Upper lobe of left lung (tissue), 6 donors: ENCODE results near the gene TGM4. TPM values are rescaled to one million over a fixed set of nuclear protein-coding genes. Genes with fewer than 3 reads are reported as not detected.

Source experiments
- ATAC-seq, 2 donors: fragments of 200-7000 bp; cut with Tn5 transposase; one replicate each; pipeline ENCODE4 v1.9.1; 2022; ENCODE audit warnings: mild to moderate bottlenecking in 2 of 2, moderate library complexity in 2 of 2; ENCODE audit not compliant: low FRiP score in 2 of 2
- DNase-seq, 2 donors: peaks; one replicate each; pipeline ENCODE4 v3.0.0-alpha.2; 2019 to 2020
- H3K27ac ChIP-seq, 4 donors: fragments of 200-600 bp; sonication (generic); one replicate each; pipeline ENCODE4 v1.5.1; 2016 to 2019
- H3K27me3 ChIP-seq, 4 donors: fragments of 200-600 bp; sonication (generic); one replicate each; pipeline ENCODE4 v1.5.1; 2017 to 2019
- H3K36me3 ChIP-seq, 4 donors: fragments of 200-600 bp; sonication (generic); one replicate each; pipeline ENCODE4 v1.5.1; 2016 to 2019
- H3K4me1 ChIP-seq, 4 donors: fragments of 200-600 bp; sonication (generic); one replicate each; pipeline ENCODE4 v1.5.1; 2018 to 2019
- H3K4me3 ChIP-seq, 4 donors: fragments of 200-600 bp; sonication (generic); one replicate each; pipeline ENCODE4 v1.5.1; 2017 to 2019; ENCODE audit warnings: mild to moderate bottlenecking in 2 of 4, moderate library complexity in 1 of 4
- H3K9me3 ChIP-seq, 4 donors: fragments of 200-600 bp; sonication (generic); one replicate each; pipeline ENCODE4 v1.5.1; 2018 to 2019
- CTCF ChIP-seq, 6 experiments: fragments of 450-650 bp in 4 of 6; fragments of 200-600 bp in 2 of 6; sonication (generic) in 2 of 6; IDR thresholded peaks; one replicate each; pipeline ENCODE4 v1.5.1; 2016 to 2019; ENCODE audit warnings: antibody characterized with exemption in 6 of 6
- EP300 ChIP-seq, 4 donors: sonication (generic); formaldehyde crosslinking; IDR thresholded peaks; one replicate each; pipeline ENCODE4 v1.5.1; 2017; ENCODE audit warnings: antibody characterized with exemption in 4 of 4, control low read depth in 2 of 4
- POLR2A ChIP-seq, 4 donors: fragments of 450-650 bp; IDR thresholded peaks; one replicate each; pipeline ENCODE4 v1.5.1; 2016 to 2017; ENCODE audit warnings: antibody characterized with exemption in 4 of 4, mild to moderate bottlenecking in 2 of 4
- POLR2AphosphoS5 ChIP-seq, 2 donors: sonication (generic); formaldehyde crosslinking; IDR thresholded peaks; one replicate each; pipeline ENCODE4 v1.5.1; 2017; ENCODE audit warnings: antibody characterized with exemption in 2 of 2
- WGBS, 2 donors: methylation state at CpG; one replicate each; pipeline ENCODE4 v1.1.5; 2017 to 2018; 5-methylcytosine and 5-hydroxymethylcytosine counted together
- total RNA-seq, 6 donors: library from RNA; depleted of rRNA in 4 of 6; stranded (reverse); fragments of >200 nt in 4 of 6; gene quantifications; one replicate each; pipeline versions ENCODE4 v1.1.0 to v1.2.1, GENCODE V29; 2016 to 2021
- donor health status: DM: no; HTN: no; CAD: no; lungs with moderate emphysema.
- donor health status: DM: no; HTN: yes; CAD: no; lungs with severe emphysema.

TGM4 gene
- total RNA-seq, 6 donors from 2014 or later, result not detected

DNA sequence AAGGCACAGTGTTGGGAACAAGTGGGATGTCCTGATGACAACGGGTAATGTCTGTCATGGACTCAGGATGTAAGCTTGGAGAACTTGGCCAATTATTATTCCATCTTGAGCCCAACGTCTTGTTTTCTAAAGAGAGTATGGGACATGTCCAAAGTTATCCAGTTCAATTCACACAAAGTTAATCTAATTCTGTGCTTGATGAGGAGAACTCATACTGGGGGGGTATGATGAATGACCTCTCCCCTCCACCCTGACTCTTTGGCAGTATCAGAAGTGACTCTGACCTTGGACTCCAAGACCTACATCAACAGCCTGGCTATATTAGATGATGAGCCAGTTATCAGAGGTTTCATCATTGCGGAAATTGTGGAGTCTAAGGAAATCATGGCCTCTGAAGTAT lies 36.3 kb downstream of the TGM4 start:
- WGBS, 2 donors, result 84 to 92% methylated on average over 3 of the region's 3 CpGs

DNA sequence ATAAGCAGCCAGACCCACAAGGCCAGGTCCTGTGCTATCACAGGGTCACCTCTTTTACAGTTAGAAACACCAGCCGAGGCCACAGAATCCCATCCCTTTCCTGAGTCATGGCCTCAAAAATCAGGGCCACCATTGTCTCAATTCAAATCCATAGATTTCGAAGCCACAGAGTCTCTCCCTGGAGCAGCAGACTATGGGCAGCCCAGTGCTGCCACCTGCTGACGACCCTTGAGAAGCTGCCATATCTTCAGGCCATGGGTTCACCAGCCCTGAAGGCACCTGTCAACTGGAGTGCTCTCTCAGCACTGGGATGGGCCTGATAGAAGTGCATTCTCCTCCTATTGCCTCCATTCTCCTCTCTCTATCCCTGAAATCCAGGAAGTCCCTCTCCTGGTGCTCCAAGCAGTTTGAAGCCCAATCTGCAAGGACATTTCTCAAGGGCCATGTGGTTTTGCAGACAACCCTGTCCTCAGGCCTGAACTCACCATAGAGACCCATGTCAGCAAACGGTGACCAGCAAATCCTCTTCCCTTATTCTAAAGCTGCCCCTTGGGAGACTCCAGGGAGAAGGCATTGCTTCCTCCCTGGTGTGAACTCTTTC lies 39.6 kb downstream of the TGM4 start:
- no peak for TF ChIP-seq POLR2AphosphoS5 (IDR thresholded peaks at IDR 0.05)
- peak; percentile 44 to 82 (median 75) for TF ChIP-seq CTCF (IDR thresholded peaks at IDR 0.05)
- ATAC-seq, result peak; percentile 79 to 81
- peak in 1 of 2 donors; percentile 74 for DNase-seq
- peaks cover 0 to 20% (median 0%) of the 10 kb centered on the region in 4 donors for H3K4me1 ChIP-seq
- H3K36me3 ChIP-seq, result peaks cover 0 to 20% (median 12%) of the 10 kb centered on the region in 4 donors
- WGBS, 2 donors, result 26 to 30% methylated on average over 3 to 4 of the region's 4 CpGs
- H3K27me3 ChIP-seq, result no peaks in the 10 kb centered on the region
- no peaks in the 10 kb centered on the region for H3K9me3 ChIP-seq
- no peak overlapping the region for H3K27ac ChIP-seq
- H3K4me3 ChIP-seq, result no peak overlapping the region

More for the DNA sequence above, 36.3 kb downstream of the TGM4 start:
- Histone ChIP-seq H3K27me3 (no peaks in the 10 kb centered on the region), H3K27ac (no peak overlapping the region), H3K36me3 (no peaks in the 10 kb centered on the region), H3K4me1 (peaks cover 0 to 13% (median 0%) of the 10 kb centered on the region in 4 donors), H3K9me3 (no peaks in the 10 kb centered on the region), H3K4me3 (no peak overlapping the region)
- DNase-seq, result no peak
- TF ChIP-seq EP300 (IDR thresholded peaks at IDR 0.05) (no peak), POLR2AphosphoS5 (IDR thresholded peaks at IDR 0.05) (no peak), CTCF (IDR thresholded peaks at IDR 0.05) (no peak), POLR2A (IDR thresholded peaks at IDR 0.05) (no peak)
- no peak for ATAC-seq

- Histone ChIP-seq H3K4me1 (peaks cover 0 to 21% (median 0%) of the 10 kb centered on the region in 4 donors), H3K4me3 (no peak overlapping the region), H3K9me3 (no peaks in the 10 kb centered on the region), H3K27me3 (no peaks in the 10 kb centered on the region), H3K27ac (no peak overlapping the region), H3K36me3 (peaks cover 0 to 20% (median 15%) of the 10 kb centered on the region in 4 donors)
- TF ChIP-seq POLR2A (IDR thresholded peaks at IDR 0.05) (no peak), CTCF (IDR thresholded peaks at IDR 0.05) (peak in 4 of 6 experiments; percentile 16 to 43 (median 30))
- ATAC-seq (peak; percentile 48 to 59), DNase-seq (peak in 1 of 2 donors; percentile 51)
- 46 to 68% methylated on average over 4 of the region's 4 CpGs for WGBS, 2 donors
These were observed 40.5 kb downstream of the TGM4 start for GRCh38 chr3:44914936-44915335.

DNA sequence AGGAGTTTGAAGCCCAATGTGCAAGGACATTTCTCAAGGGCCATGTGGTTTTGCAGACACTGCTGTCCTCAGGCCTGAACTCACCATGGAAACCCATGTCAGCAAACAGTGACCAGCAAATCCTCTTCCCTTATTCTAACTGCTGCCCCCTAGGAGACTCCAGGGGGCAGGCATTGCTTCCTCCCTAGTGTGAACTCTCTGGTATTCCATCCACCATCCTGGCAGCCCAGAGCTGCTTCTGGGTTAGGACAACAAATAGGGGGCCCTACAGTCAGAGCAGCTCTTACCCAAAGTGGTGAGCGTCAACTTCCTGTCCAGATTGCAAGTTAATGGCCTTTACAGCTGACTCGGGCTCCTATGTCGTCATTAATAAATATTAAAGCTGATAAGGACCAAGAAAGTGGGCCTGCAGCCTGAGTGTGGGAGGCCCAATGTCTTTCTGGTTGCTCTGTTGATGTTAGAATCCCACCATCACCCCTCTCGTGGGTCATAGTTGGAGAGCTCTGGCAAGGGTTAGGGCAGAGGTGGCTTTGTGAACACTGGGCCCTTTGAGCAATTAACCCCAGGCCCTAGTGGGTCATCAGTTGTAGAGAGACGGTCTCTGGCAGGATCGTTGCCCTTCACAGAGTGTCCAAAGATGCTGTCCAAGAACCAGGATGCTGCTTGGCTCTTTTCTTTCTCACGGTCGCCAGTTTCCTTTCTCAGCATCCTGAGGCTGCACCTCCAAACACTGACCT lies 41.5 kb downstream of the TGM4 start:
- no peaks in the 10 kb centered on the region for H3K9me3 ChIP-seq
- peaks cover 0 to 24% (median 16%) of the 10 kb centered on the region in 4 donors for H3K36me3 ChIP-seq
- 65 to 82% methylated on average over 6 to 8 of the region's 8 CpGs for WGBS, 2 donors
- TF ChIP-seq POLR2A (IDR thresholded peaks at IDR 0.05) (no peak), EP300 (IDR thresholded peaks at IDR 0.05) (no peak), CTCF (IDR thresholded peaks at IDR 0.05) (no peak), POLR2AphosphoS5 (IDR thresholded peaks at IDR 0.05) (no peak)
- DNase-seq, result no peak
- no peak overlapping the region for H3K4me3 ChIP-seq
- peak in 1 of 2 donors; percentile 20 for ATAC-seq
- peaks cover 0 to 24% (median 0%) of the 10 kb centered on the region in 4 donors for H3K4me1 ChIP-seq
- no peak overlapping the region for H3K27ac ChIP-seq
- H3K27me3 ChIP-seq, result no peaks in the 10 kb centered on the region
